Endodermal cell (in vitro differentiated cells): ENCODE data around the gene IFNE. TPM values are rescaled to one million over a fixed set of nuclear protein-coding genes. Genes with fewer than 3 reads are reported as not detected.

ENCODE experiments used
- DNase-seq: peaks from one replicate; pipeline ENCODE4 v3.0.0-alpha.2; 2017
- H3K27ac ChIP-seq: 2 replicates; pipeline ENCODE4 v1.5.1; 2013; ENCODE audit warnings: mild to moderate bottlenecking, low read depth, low read length, moderate library complexity
- H3K27me3 ChIP-seq: 2 replicates; pipeline ENCODE4 v1.6.1; 2013; ENCODE audit warnings: mild to moderate bottlenecking, low read length, moderate library complexity; ENCODE audit not compliant: insufficient read depth, control insufficient read depth, poor library complexity, severe bottlenecking
- H3K36me3 ChIP-seq: 2 replicates; pipeline ENCODE4 v1.7.0; 2013; ENCODE audit warnings: mild to moderate bottlenecking, low read length, moderate library complexity; ENCODE audit not compliant: control insufficient read depth, insufficient read depth
- H3K4me1 ChIP-seq: one replicate; pipeline ENCODE4 v1.7.0; 2013; ENCODE audit warnings: low read length; ENCODE audit not compliant: control insufficient read depth, insufficient read depth
- H3K4me3 ChIP-seq: 2 replicates; pipeline ENCODE4 v1.5.1; 2013; ENCODE audit warnings: mild to moderate bottlenecking, low read length, moderate library complexity
- H3K9ac ChIP-seq: 2 replicates; pipeline ENCODE4 v1.6.1; 2013; ENCODE audit warnings: mild to moderate bottlenecking, low read length, moderate library complexity; ENCODE audit not compliant: poor library complexity, severe bottlenecking; ENCODE audit errors: extremely low read depth
- H3K9me3 ChIP-seq: 2 replicates; pipeline ENCODE4 v1.6.1; 2013; ENCODE audit warnings: mild to moderate bottlenecking, low read length, moderate library complexity; ENCODE audit not compliant: control insufficient read depth
- H3K27ac Mint-ChIP-seq: 2 replicates; pipeline ENCODE4 v1.8.0; 2020; ENCODE audit warnings: mixed read lengths
- H3K27me3 Mint-ChIP-seq: 2 replicates; pipeline ENCODE4 v1.8.0; 2021; ENCODE audit warnings: mild to moderate bottlenecking, mixed read lengths; ENCODE audit not compliant: insufficient read depth
- H3K36me3 Mint-ChIP-seq: 2 replicates; pipeline ENCODE4 v1.8.0; 2020; ENCODE audit warnings: low read depth, mixed read lengths
- H3K4me1 Mint-ChIP-seq: 2 replicates; pipeline ENCODE4 v1.8.0; 2020; ENCODE audit warnings: mixed read lengths
- H3K4me3 Mint-ChIP-seq: 2 replicates; pipeline ENCODE4 v1.8.0; 2020; ENCODE audit warnings: mild to moderate bottlenecking, moderate library complexity, mixed read lengths
- H3K9me3 Mint-ChIP-seq: 2 replicates; pipeline ENCODE4 v1.8.0; 2020; ENCODE audit warnings: mild to moderate bottlenecking, mixed read lengths
- whole genome bisulfite sequencing, 2 experiments: methylation state at CpG; one replicate each; pipeline versions ENCODE4 v1.1.5 to v1.1.7; 2013; ENCODE audit warnings: missing lambda C conversion rate in 2 of 2, mixed read lengths in 1 of 2; ENCODE audit not compliant: insufficient coverage in 1 of 2, insufficient read length in 1 of 2; 5-methylcytosine and 5-hydroxymethylcytosine counted together
- long read RNA-seq, 4 experiments: library from polyadenylated mRNA in 2 of 4; library from RNA in 1 of 4; library from capped mRNA in 1 of 4; stranded (forward) in 3 of 4; unstranded in 1 of 4; transcript quantifications; one replicate each; pipeline ENCODE4 v2.0.0, GENCODE V29; 2020 to 2021; ENCODE audit warnings: inconsistent platforms in 1 of 4
- polyA plus RNA-seq, 2 experiments: library from polyadenylated mRNA; stranded (reverse); fragments of 50-300 nt; gene quantifications; one replicate each; pipeline ENCODE4 v1.2.3, GENCODE V29; 2013
- total RNA-seq, 2 donors: library from RNA; stranded (reverse); fragmentation: NEBNext Ultra II Directional in 1 of 2; extraction: Animal tissue kit (Norgen Biotek cat#: 25700) in 1 of 2; gene quantifications; 2 replicates in 1 of 2; 3 replicates in 1 of 2; pipeline ENCODE4 v1.2.1, GENCODE V29; 2021
- TF ChIP-seq, protein P1 (sequence below): fragments of 200-600 bp; sonication (generic); conservative IDR thresholded peaks from 2 replicates; pipeline ENCODE4 v1.5.0; 2021; ENCODE audit warnings: antibody characterized with exemption, mild to moderate bottlenecking

Gene IFNE, protein sequence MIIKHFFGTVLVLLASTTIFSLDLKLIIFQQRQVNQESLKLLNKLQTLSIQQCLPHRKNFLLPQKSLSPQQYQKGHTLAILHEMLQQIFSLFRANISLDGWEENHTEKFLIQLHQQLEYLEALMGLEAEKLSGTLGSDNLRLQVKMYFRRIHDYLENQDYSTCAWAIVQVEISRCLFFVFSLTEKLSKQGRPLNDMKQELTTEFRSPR
- 1 to 10 TPM; 1.5 to 2.0 TPM for total RNA-seq
- polyA plus RNA-seq (2013, experiment 1 of 2), result not detected
- not detected for polyA plus RNA-seq (2013, experiment 2 of 2)
- long read RNA-seq, experiment 1, partial matches to known transcripts, result 0 of 1 reads
- long read RNA-seq, experiment 1, other reads (novel, unspliced or antisense), result 0 of 1 reads
- long read RNA-seq, experiment 2, result 0 reads
- long read RNA-seq, experiment 3, result 0 reads
- long read RNA-seq, experiment 4, result 0 reads

DNA sequence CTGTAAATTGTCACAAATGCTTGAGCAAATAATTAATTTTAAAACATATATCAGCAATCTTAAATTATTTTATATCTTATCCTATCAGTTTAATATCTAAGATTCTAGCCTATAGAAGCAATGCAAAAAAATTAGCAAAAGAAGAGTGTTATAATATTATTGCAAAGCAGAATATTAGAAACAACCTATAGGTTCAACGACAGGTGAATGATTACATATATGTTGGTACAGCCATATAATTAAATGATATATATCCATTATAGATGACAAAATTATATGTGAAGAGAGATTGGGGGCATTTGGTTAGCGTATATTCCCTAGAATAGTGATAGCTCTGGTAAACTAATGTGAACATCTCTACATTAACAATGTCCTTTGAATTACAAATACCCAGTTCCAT is at the start of gene IFNE:
Gene IFNE (minus strand): TSS at position 101 of the 400 bp plus-strand sequence. CDS start 619 bp downstream, outside the sequence.
- no CpG with 5 or more reads among the region's 2 CpGs for WGBS, 2 experiments
- H3K27ac Mint-ChIP-seq, result no peak within 1 kb of the TSS
- H3K27me3 ChIP-seq, result no peaks in the 10 kb centered on the region
- no peak within 1 kb of the TSS for H3K4me3 ChIP-seq
- no peak for DNase-seq
- TF ChIP-seq, protein P1, sequence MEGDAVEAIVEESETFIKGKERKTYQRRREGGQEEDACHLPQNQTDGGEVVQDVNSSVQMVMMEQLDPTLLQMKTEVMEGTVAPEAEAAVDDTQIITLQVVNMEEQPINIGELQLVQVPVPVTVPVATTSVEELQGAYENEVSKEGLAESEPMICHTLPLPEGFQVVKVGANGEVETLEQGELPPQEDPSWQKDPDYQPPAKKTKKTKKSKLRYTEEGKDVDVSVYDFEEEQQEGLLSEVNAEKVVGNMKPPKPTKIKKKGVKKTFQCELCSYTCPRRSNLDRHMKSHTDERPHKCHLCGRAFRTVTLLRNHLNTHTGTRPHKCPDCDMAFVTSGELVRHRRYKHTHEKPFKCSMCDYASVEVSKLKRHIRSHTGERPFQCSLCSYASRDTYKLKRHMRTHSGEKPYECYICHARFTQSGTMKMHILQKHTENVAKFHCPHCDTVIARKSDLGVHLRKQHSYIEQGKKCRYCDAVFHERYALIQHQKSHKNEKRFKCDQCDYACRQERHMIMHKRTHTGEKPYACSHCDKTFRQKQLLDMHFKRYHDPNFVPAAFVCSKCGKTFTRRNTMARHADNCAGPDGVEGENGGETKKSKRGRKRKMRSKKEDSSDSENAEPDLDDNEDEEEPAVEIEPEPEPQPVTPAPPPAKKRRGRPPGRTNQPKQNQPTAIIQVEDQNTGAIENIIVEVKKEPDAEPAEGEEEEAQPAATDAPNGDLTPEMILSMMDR, result no peak
- H3K36me3 Mint-ChIP-seq, result no peaks in the 10 kb centered on the region
- no peaks in the 10 kb centered on the region for H3K9me3 Mint-ChIP-seq
- no peaks in the 10 kb centered on the region for H3K9me3 ChIP-seq
- no peaks in the 10 kb centered on the region for H3K36me3 ChIP-seq
- peaks cover 10% of the 10 kb centered on the region for H3K4me1 Mint-ChIP-seq
- no peaks in the 10 kb centered on the region for H3K27me3 Mint-ChIP-seq
- no peak within 1 kb of the TSS for H3K9ac ChIP-seq
- no peak within 1 kb of the TSS for H3K4me3 Mint-ChIP-seq
- no peaks in the 10 kb centered on the region for H3K4me1 ChIP-seq
- no peak within 1 kb of the TSS for H3K27ac ChIP-seq

DNA sequence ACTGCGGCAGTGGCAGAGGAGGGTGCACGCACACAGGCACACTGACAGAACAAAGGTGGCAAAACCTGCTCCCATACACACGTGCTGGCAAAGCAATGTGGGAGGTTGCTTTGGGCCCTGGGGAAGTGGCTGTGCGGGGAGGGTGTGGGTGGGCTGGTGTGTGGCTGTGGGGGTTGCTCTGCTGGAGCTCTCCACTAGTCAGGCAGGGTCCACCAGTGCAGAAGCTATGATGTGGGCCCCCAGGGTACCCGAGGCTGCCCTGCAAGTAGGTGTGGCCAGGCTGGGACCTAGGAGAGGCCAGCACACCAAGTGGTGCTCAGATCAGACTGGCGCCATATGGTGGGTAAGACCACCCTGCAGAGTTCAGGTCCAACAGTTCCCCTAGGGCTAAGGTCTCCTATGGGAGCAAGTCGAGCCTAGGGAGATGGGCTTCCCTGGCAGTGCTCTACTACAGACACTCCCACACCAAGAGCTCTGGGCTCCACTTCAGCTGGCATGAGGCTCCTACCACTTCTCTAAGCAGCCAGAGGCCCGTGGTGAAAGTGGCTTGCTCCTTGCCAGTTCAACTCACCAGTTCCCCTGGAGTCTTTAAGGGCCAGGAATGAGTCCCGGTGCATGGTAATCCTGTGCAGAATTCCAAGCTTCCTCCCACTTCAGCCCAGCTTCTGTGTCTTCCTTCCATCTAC is 46.2 kb upstream of the IFNE start:
- Mint-ChIP-seq H3K9me3 (peaks cover 28% of the 10 kb centered on the region), H3K36me3 (peaks cover 83% of the 10 kb centered on the region), H3K27me3 (no peaks in the 10 kb centered on the region), H3K4me3 (no peak overlapping the region), H3K27ac (no peak overlapping the region), H3K4me1 (no peaks in the 10 kb centered on the region)
- no peaks in the 10 kb centered on the region for H3K27me3 ChIP-seq
- WGBS, 2 experiments, result 92 to 95% methylated on average over 6 to 9 of the region's 9 CpGs
- TF ChIP-seq, protein P1, result no peak
- H3K4me3 ChIP-seq, result no peak overlapping the region
- H3K27ac ChIP-seq, result no peak overlapping the region
- peaks cover 41% of the 10 kb centered on the region for H3K9me3 ChIP-seq
- no peak overlapping the region for H3K9ac ChIP-seq
- DNase-seq, result no peak
- H3K36me3 ChIP-seq, result peaks cover 42% of the 10 kb centered on the region
- H3K4me1 ChIP-seq, result no peaks in the 10 kb centered on the region

DNA sequence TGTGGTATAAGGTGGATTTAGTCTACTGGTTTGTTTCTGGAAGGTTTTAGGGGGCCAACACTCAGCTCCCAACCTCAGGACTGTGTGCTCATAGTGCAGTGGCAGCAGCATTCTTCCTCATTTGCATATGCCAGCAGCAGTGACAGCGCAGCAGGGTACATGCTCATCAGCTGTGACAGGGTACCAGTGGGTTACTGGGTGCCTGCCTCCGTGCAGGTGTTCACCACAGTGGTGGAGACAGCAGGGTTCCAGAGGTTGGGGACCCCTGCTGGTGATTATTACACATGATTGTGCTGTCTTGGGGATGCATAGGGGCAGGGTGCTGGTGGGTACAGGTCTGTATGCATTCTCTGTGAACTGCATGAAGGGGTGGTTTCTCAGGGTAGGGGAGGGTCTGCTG is 45.5 kb upstream of the IFNE start:
- no peaks in the 10 kb centered on the region for H3K27me3 Mint-ChIP-seq
- Histone ChIP-seq H3K4me1 (no peaks in the 10 kb centered on the region), H3K4me3 (no peak overlapping the region), H3K9me3 (peaks cover 43% of the 10 kb centered on the region), H3K27me3 (no peaks in the 10 kb centered on the region), H3K36me3 (peaks cover 42% of the 10 kb centered on the region), H3K9ac (no peak overlapping the region), H3K27ac (no peak overlapping the region)
- H3K4me1 Mint-ChIP-seq, result no peaks in the 10 kb centered on the region
- 86 to 97% methylated on average over 1 to 2 of the region's 2 CpGs for WGBS, 2 experiments
- DNase-seq, result no peak
- H3K27ac Mint-ChIP-seq, result no peak overlapping the region
- H3K9me3 Mint-ChIP-seq, result peaks cover 35% of the 10 kb centered on the region
- TF ChIP-seq, protein P1, result no peak
- peaks cover 85% of the 10 kb centered on the region for H3K36me3 Mint-ChIP-seq
- no peak overlapping the region for H3K4me3 Mint-ChIP-seq
